22Rv1 (cell line): ENCODE measurements around the gene PWWP2A.

ENCODE experiments used
- CTCF ChIP-seq: fragments of 450-650 bp; IDR thresholded peaks from 2 replicates; pipeline ENCODE4 v1.5.1; 2017; ENCODE audit warnings: mild to moderate bottlenecking
- ZFX ChIP-seq: fragments of 450-650 bp; IDR thresholded peaks from 2 replicates; pipeline ENCODE4 v1.6.1; 2017; ENCODE audit warnings: antibody characterized with exemption, borderline replicate concordance

GRCh38 chr5:160133918-160134304 is 14.7 kb upstream of the PWWP2A start:
- TF ChIP-seq CTCF (no peak), ZFX (no peak)
